Glutamatergic neuron (in vitro differentiated cells): ENCODE results near the gene PI3. TPM values are rescaled to one million over a fixed set of nuclear protein-coding genes. Genes with fewer than 3 reads are reported as not detected.
"Not testable (repeated sequence)": the region's sequence is repeated elsewhere in the genome, so short reads cannot be mapped to it uniquely, and the experiment has no call there.

ENCODE experiments used
- DNase-seq: peaks from one replicate; pipeline ENCODE4 v3.0.0; 2022
- H3K27ac Mint-ChIP-seq: one replicate; pipeline ENCODE4 v1.8.0; 2020; ENCODE audit warnings: mild to moderate bottlenecking, mixed read lengths, inconsistent platforms; ENCODE audit not compliant: unreplicated experiment
- H3K27me3 Mint-ChIP-seq: one replicate; pipeline ENCODE4 v1.8.0; 2020; ENCODE audit warnings: mild to moderate bottlenecking, moderate library complexity, mixed read lengths, inconsistent platforms; ENCODE audit not compliant: unreplicated experiment
- H3K36me3 Mint-ChIP-seq: one replicate; pipeline ENCODE4 v1.8.0; 2020; ENCODE audit warnings: mild to moderate bottlenecking, mixed read lengths, inconsistent platforms; ENCODE audit not compliant: unreplicated experiment
- H3K4me1 Mint-ChIP-seq: one replicate; pipeline ENCODE4 v1.8.0; 2020; ENCODE audit warnings: mild to moderate bottlenecking, low read depth, mixed read lengths, inconsistent platforms; ENCODE audit not compliant: unreplicated experiment
- H3K4me3 Mint-ChIP-seq: one replicate; pipeline ENCODE4 v1.8.0; 2020; ENCODE audit warnings: mild to moderate bottlenecking, mixed read lengths, inconsistent platforms; ENCODE audit not compliant: unreplicated experiment
- H3K9me3 Mint-ChIP-seq: one replicate; pipeline ENCODE4 v1.8.0; 2020; ENCODE audit warnings: mild to moderate bottlenecking, moderate library complexity, mixed read lengths, inconsistent platforms; ENCODE audit not compliant: unreplicated experiment
- CTCF ChIP-seq: fragments of 200-600 bp; sonication (generic); IDR thresholded peaks from one replicate; pipeline ENCODE4 v1.5.0; 2021; ENCODE audit not compliant: partially characterized antibody, unreplicated experiment
- long read RNA-seq: library from polyadenylated mRNA; unstranded; transcript quantifications from one replicate; pipeline ENCODE4 v2.0.0, GENCODE V29; 2020; ENCODE audit not compliant: unreplicated experiment
- total RNA-seq: library from RNA; stranded (reverse); fragmentation: NEBNext Ultra II Directional; extraction: Animal tissue kit (Norgen Biotek cat#: 25700); gene quantifications from one replicate; pipeline ENCODE4 v1.2.1, GENCODE V29; 2021; ENCODE audit not compliant: unreplicated experiment

PI3 gene
- total RNA-seq, result not detected
- long read RNA-seq, result 0 reads

- TF ChIP-seq CTCF, result no peak
- no peak within 1 kb of the TSS for H3K4me3 Mint-ChIP-seq
- no peak for DNase-seq
- H3K36me3 Mint-ChIP-seq, result no peaks in the 10 kb centered on the region
- H3K27me3 Mint-ChIP-seq, result peaks cover 2% of the 10 kb centered on the region
- no peaks in the 10 kb centered on the region for H3K4me1 Mint-ChIP-seq
- H3K27ac Mint-ChIP-seq, result no peak within 1 kb of the TSS
- peaks cover 2% of the 10 kb centered on the region for H3K9me3 Mint-ChIP-seq
Observed at GRCh38 chr20:45174434-45175364, at the start of gene PI3. Gene PI3, plus strand, starts transcription at chr20:45174902. Its CDS starts 21 bp downstream, at chr20:45174923.

GRCh38 chr20:45128099-45128498 lies 46.6 kb upstream of the PI3 start:
- no peak for DNase-seq
- no peaks in the 10 kb centered on the region for H3K27me3 Mint-ChIP-seq
- TF ChIP-seq CTCF, result no peak
- no peak overlapping the region for H3K27ac Mint-ChIP-seq
- H3K36me3 Mint-ChIP-seq, result no peaks in the 10 kb centered on the region
- H3K9me3 Mint-ChIP-seq, result no peaks in the 10 kb centered on the region
- no peaks in the 10 kb centered on the region for H3K4me1 Mint-ChIP-seq
- H3K4me3 Mint-ChIP-seq, result no peak overlapping the region

- Mint-ChIP-seq H3K4me1 (no peaks in the 10 kb centered on the region), H3K27ac (no peak overlapping the region), H3K27me3 (no peaks in the 10 kb centered on the region), H3K9me3 (no peaks in the 10 kb centered on the region), H3K36me3 (no peaks in the 10 kb centered on the region), H3K4me3 (no peak overlapping the region)
- no peak for DNase-seq
- no peak for TF ChIP-seq CTCF
Observed at GRCh38 chr20:45136911-45137310, 37.8 kb upstream of the PI3 start.

- Mint-ChIP-seq H3K9me3 (no peaks in the 10 kb centered on the region), H3K4me1 (no peaks in the 10 kb centered on the region), H3K27me3 (no peaks in the 10 kb centered on the region), H3K36me3 (no peaks in the 10 kb centered on the region), H3K27ac (no peak overlapping the region), H3K4me3 (no peak overlapping the region)
- DNase-seq, result peak; percentile 74
- peak; percentile 80 for TF ChIP-seq CTCF
Observed at GRCh38 chr20:45138561-45139300, 36.0 kb upstream of the PI3 start.

GRCh38 chr20:45139733-45140375 lies 34.8 kb upstream of the PI3 start:
- H3K4me3 Mint-ChIP-seq, H3K36me3 Mint-ChIP-seq, H3K27me3 Mint-ChIP-seq, DNase-seq, H3K9me3 Mint-ChIP-seq, H3K4me1 Mint-ChIP-seq, H3K27ac Mint-ChIP-seq: not testable (repeated sequence)
